ENCODE measurements around the gene FOXN4.

DNA sequence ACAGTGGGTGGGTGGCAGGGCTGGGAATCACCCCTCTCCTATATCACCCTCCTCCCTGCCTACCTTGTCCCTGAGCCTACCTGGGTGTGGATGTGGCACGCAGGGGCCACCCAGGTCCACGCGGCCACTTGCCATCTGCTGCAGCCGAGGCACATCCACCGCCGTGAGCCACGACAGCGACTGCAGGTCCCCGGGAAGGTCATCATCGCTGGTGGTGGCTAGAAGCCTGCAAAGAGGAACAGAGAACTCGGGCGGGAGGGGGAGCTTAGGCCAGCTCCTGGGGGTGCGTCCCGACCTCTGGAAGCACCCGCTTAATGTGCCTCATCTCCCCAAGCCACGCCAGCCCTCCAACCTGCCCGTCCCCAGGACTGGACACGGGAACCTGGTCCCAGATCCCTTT is 19.0 kb downstream of the FOXN4 start:
- no peak for TF ChIP-seq KLF16 (IDR thresholded peaks at IDR 0.05)
- no peak for TF ChIP-seq ZC3H8 (IDR thresholded peaks at IDR 0.05)
- no peak for TF ChIP-seq NR3C1 (CRISPR knock-in tag; IDR thresholded peaks at IDR 0.05)
- TF ChIP-seq KAT7 (CRISPR knock-in tag; IDR thresholded peaks at IDR 0.05; ENCODE audit: borderline replicate concordance) = no peak
- no peak for TF ChIP-seq MXD1 (CRISPR knock-in tag; IDR thresholded peaks at IDR 0.05; ENCODE audit: borderline replicate concordance, poor library complexity, severe bottlenecking)
- TF ChIP-seq RHOXF2B (CRISPR knock-in tag; conservative IDR thresholded peaks at IDR 0.05) = no peak
- no peak for TF ChIP-seq ZNF384 (IDR thresholded peaks at IDR 0.05; ENCODE audit: low read depth, low read length)
- TF ChIP-seq MTA3 (IDR thresholded peaks at IDR 0.05; ENCODE audit: borderline replicate concordance) = no peak
- no peak for TF ChIP-seq ZNF431 (CRISPR knock-in tag; IDR thresholded peaks at IDR 0.05)
